HEK293 (cell line): ENCODE data around the gene APOBEC3H.

Experiments used
- CTCF ChIA-PET: fragments of 350-600 bp; formaldehyde crosslinking; extraction: SDS; loops from one replicate; lab custom pipeline; 2021; ENCODE audit warnings: antibody characterized with exemption; lab: Yijun Ruan, JAX
- POLR2A ChIA-PET: fragments of 300-600 bp; formaldehyde crosslinking; extraction: SDS; loops from one replicate; lab custom pipeline; 2020; ENCODE audit warnings: antibody characterized with exemption, inconsistent platforms; lab: Yijun Ruan, JAX
- H3K27ac ChIP-seq: fragments of 200-500 bp; sonication (Bioruptor generic); 2 replicates; pipeline ENCODE4 v1.5.1; 2014; ENCODE audit warnings: low read depth, low read length, control low read depth, inconsistent platforms; ENCODE audit errors: extremely low read depth
- H3K36me3 ChIP-seq, 2 experiments: fragments of 200-500 bp in 1 of 2; sonication (Bioruptor generic) in 1 of 2; 1 replicate in 1 of 2; 2 replicates in 1 of 2; pipeline ENCODE4 v1.5.1; 2014 to 2017; ENCODE audit warnings: inconsistent platforms in 2 of 2, low read length in 2 of 2; ENCODE audit not compliant: control insufficient read depth in 2 of 2, insufficient read depth in 1 of 2
- H3K4me1 ChIP-seq: fragments of 200-500 bp; sonication (Bioruptor generic); 2 replicates; pipeline ENCODE4 v1.5.1; 2014; ENCODE audit warnings: mild to moderate bottlenecking, low read length, inconsistent platforms; ENCODE audit not compliant: control insufficient read depth, insufficient read depth
- H3K4me3 ChIP-seq: 2 replicates; pipeline ENCODE4 v1.5.1; 2011; ENCODE audit warnings: low read depth, mild to moderate bottlenecking, control low read depth, low read length, moderate library complexity
- H3K9me3 ChIP-seq: fragments of 200-500 bp; sonication (Bioruptor generic); 2 replicates; pipeline ENCODE4 v1.5.1; 2014; ENCODE audit warnings: low read depth, low read length, inconsistent platforms; ENCODE audit not compliant: control insufficient read depth, insufficient read depth
- HOXA7 ChIP-seq: sonication (generic); formaldehyde crosslinking; IDR thresholded peaks from 2 replicates; pipeline ENCODE4 v1.8.1; 2022; ENCODE audit warnings: missing genetic modification reagents, borderline replicate concordance
- KLF9 ChIP-seq: fragments of 450-650 bp; formaldehyde crosslinking; IDR thresholded peaks from 2 replicates; pipeline ENCODE4 v1.5.1; 2016; ENCODE audit warnings: missing biosample characterization, missing genetic modification characterization, low read depth
- REST ChIP-seq: fragments of 450-650 bp; formaldehyde crosslinking; IDR thresholded peaks from 2 replicates; pipeline ENCODE4 v1.5.1; 2016; ENCODE audit warnings: missing biosample characterization, missing genetic modification characterization
- SCRT1 ChIP-seq: fragments of 450-650 bp; formaldehyde crosslinking; IDR thresholded peaks from 2 replicates; pipeline ENCODE4 v1.5.1; 2016; ENCODE audit warnings: missing biosample characterization, missing genetic modification characterization, borderline replicate concordance
- SP2 ChIP-seq: fragments of 450-650 bp; formaldehyde crosslinking; IDR thresholded peaks from 2 replicates; pipeline ENCODE4 v1.5.1; 2016; ENCODE audit warnings: missing biosample characterization, missing genetic modification characterization
- WT1 ChIP-seq: fragments of 450-650 bp; formaldehyde crosslinking; IDR thresholded peaks from 2 replicates; pipeline ENCODE4 v1.5.1; 2016; ENCODE audit warnings: missing biosample characterization, missing genetic modification characterization
- ZBTB44 ChIP-seq: fragments of 450-650 bp; IDR thresholded peaks from 2 replicates; pipeline ENCODE4 v1.5.1; 2018; ENCODE audit warnings: missing biosample characterization, mild to moderate bottlenecking, missing genetic modification characterization
- ZBTB48 ChIP-seq: fragments of 450-650 bp; formaldehyde crosslinking; IDR thresholded peaks from 2 replicates; pipeline ENCODE4 v1.5.1; 2016; ENCODE audit warnings: missing biosample characterization, missing genetic modification characterization
- ZBTB49 ChIP-seq: fragments of 450-650 bp; formaldehyde crosslinking; IDR thresholded peaks from 2 replicates; pipeline ENCODE4 v1.5.1; 2016; ENCODE audit warnings: missing biosample characterization, missing genetic modification characterization, low read depth
- ZFP3 ChIP-seq: fragments of 450-650 bp; formaldehyde crosslinking; IDR thresholded peaks from 2 replicates; pipeline ENCODE4 v1.5.1; 2016; ENCODE audit warnings: low read depth, missing biosample characterization, missing genetic modification characterization
- ZNF10 ChIP-seq: fragments of 450-650 bp; formaldehyde crosslinking; IDR thresholded peaks from 2 replicates; pipeline ENCODE4 v1.5.1; 2017; ENCODE audit warnings: missing biosample characterization, missing genetic modification characterization
- ZNF239 ChIP-seq: fragments of 450-650 bp; formaldehyde crosslinking; IDR thresholded peaks from 2 replicates; pipeline ENCODE4 v1.5.1; 2016; ENCODE audit warnings: missing biosample characterization, missing genetic modification characterization
- ZNF366 ChIP-seq: fragments of 450-650 bp; formaldehyde crosslinking; conservative IDR thresholded peaks from 2 replicates; pipeline ENCODE4 v1.5.1; 2016; ENCODE audit warnings: missing biosample characterization, missing genetic modification characterization
- ZNF37A ChIP-seq: fragments of 450-650 bp; IDR thresholded peaks from 2 replicates; pipeline ENCODE4 v1.5.1; 2018; ENCODE audit warnings: missing biosample characterization, missing genetic modification characterization
- ZNF521 ChIP-seq: fragments of 450-650 bp; formaldehyde crosslinking; IDR thresholded peaks from 2 replicates; pipeline ENCODE4 v1.5.1; 2017; ENCODE audit warnings: missing biosample characterization, mild to moderate bottlenecking, missing genetic modification characterization
- ZNF560 ChIP-seq: fragments of 450-650 bp; formaldehyde crosslinking; IDR thresholded peaks from 2 replicates; pipeline ENCODE4 v1.5.1; 2017; ENCODE audit warnings: missing biosample characterization, missing genetic modification characterization, borderline replicate concordance
- ZNF571 ChIP-seq: fragments of 450-650 bp; formaldehyde crosslinking; IDR thresholded peaks from 2 replicates; pipeline ENCODE4 v1.5.0; 2017; ENCODE audit warnings: missing biosample characterization, missing genetic modification characterization
- ZNF645 ChIP-seq: fragments of 450-650 bp; formaldehyde crosslinking; IDR thresholded peaks from 2 replicates; pipeline ENCODE4; 2016; ENCODE audit warnings: missing biosample characterization, missing genetic modification characterization
- ZNF707 ChIP-seq: fragments of 450-650 bp; formaldehyde crosslinking; IDR thresholded peaks from 2 replicates; pipeline ENCODE4 v1.5.1; 2016; ENCODE audit warnings: missing biosample characterization, missing genetic modification characterization
- ZNF776 ChIP-seq: fragments of 450-650 bp; formaldehyde crosslinking; IDR thresholded peaks from 2 replicates; pipeline ENCODE4 v1.5.0; 2017; ENCODE audit warnings: missing biosample characterization, missing genetic modification characterization, borderline replicate concordance
- ZNF777 ChIP-seq: fragments of 450-650 bp; formaldehyde crosslinking; IDR thresholded peaks from 2 replicates; pipeline ENCODE4 v1.5.1; 2017; ENCODE audit warnings: missing biosample characterization, missing genetic modification characterization, borderline replicate concordance
- ZNF791 ChIP-seq: fragments of 450-650 bp; formaldehyde crosslinking; IDR thresholded peaks from 2 replicates; pipeline ENCODE4 v1.5.1; 2016; ENCODE audit warnings: missing biosample characterization, missing genetic modification characterization
- ZSCAN23 ChIP-seq: fragments of 450-650 bp; formaldehyde crosslinking; IDR thresholded peaks from 2 replicates; pipeline ENCODE4 v1.5.1; 2016; ENCODE audit warnings: missing biosample characterization, missing genetic modification characterization
- ZSCAN5A ChIP-seq: fragments of 450-650 bp; formaldehyde crosslinking; IDR thresholded peaks from 2 replicates; pipeline ENCODE4 v1.5.1; 2016; ENCODE audit warnings: missing biosample characterization, missing genetic modification characterization
- ZXDB ChIP-seq: fragments of 450-650 bp; formaldehyde crosslinking; IDR thresholded peaks from 2 replicates; pipeline ENCODE4 v1.5.1; 2016; ENCODE audit warnings: missing biosample characterization, missing genetic modification characterization

APOBEC3H gene

GRCh38 chr22:39115977-39116621 lies 19.1 kb downstream of the APOBEC3H start:
- H3K4me3 ChIP-seq: no peak overlapping the region
- ChIA-PET POLR2A (no interaction called here), CTCF (interaction anchor here (0.6 kb wide), 1 partner anchor 142 kb away, joined by 3 read pairs; no protein-coding TSS in a partner anchor)
- no peak for TF ChIP-seq REST (tag by site-specific recombination)
- TF ChIP-seq ZFP3 (tag by site-specific recombination): no peak
- no peak for TF ChIP-seq ZNF37A (tag by site-specific recombination)
- no peak for TF ChIP-seq ZNF239 (tag by site-specific recombination)
- TF ChIP-seq ZNF571 (tag by site-specific recombination): no peak
- no peak for TF ChIP-seq ZNF560 (tag by site-specific recombination)
- no peak for TF ChIP-seq ZNF776
- TF ChIP-seq ZSCAN5A (tag by site-specific recombination): no peak
- no peak for TF ChIP-seq HOXA7 (CRISPR knock-in tag)
- no peak for TF ChIP-seq ZNF707 (tag by site-specific recombination)
- H3K4me1 ChIP-seq: no peaks in the 10 kb centered on the region
- H3K27ac ChIP-seq: no peak overlapping the region
- H3K9me3 ChIP-seq: no peaks in the 10 kb centered on the region
- no peaks in the 10 kb centered on the region for H3K36me3 ChIP-seq

GRCh38 chr22:39117585-39118191 lies 20.6 kb downstream of the APOBEC3H start:
- POLR2A ChIA-PET: interaction anchor here (0.6 kb wide), 1 partner anchor 117 kb away, joined by 4 read pairs; no protein-coding TSS in a partner anchor
- H3K4me1 ChIP-seq: no peaks in the 10 kb centered on the region
- CTCF ChIA-PET: interaction anchor here (0.6 to 4.5 kb wide), 9 partner anchors 14 to 349 kb away, joined by 3 to 31 read pairs (median 4); no protein-coding TSS in a partner anchor
- no peak overlapping the region for H3K27ac ChIP-seq
- no peaks in the 10 kb centered on the region for H3K9me3 ChIP-seq
- H3K36me3 ChIP-seq: no peaks in the 10 kb centered on the region
- H3K4me3 ChIP-seq: no peak overlapping the region
- TF ChIP-seq ZBTB44 (tag by site-specific recombination) (no peak), WT1 (no peak), SCRT1 (no peak), ZNF366 (tag by site-specific recombination) (no peak), ZNF777 (tag by site-specific recombination) (no peak), ZNF10 (tag by site-specific recombination) (no peak), ZBTB48 (tag by site-specific recombination) (no peak), SP2 (no peak), ZNF707 (tag by site-specific recombination) (no peak), ZNF645 (tag by site-specific recombination) (no peak), ZNF521 (tag by site-specific recombination) (no peak), ZXDB (no peak), ZNF791 (tag by site-specific recombination) (no peak), ZSCAN23 (tag by site-specific recombination) (no peak), KLF9 (tag by site-specific recombination) (no peak), ZBTB49 (tag by site-specific recombination) (no peak), ZNF571 (tag by site-specific recombination) (no peak)
